Pons (tissue), 1 donor: ENCODE results near the gene RAPGEF2.

Source experiments
- DNase-seq: peaks from one replicate; pipeline ENCODE4 v3.0.0-alpha.2; 2016; ENCODE audit warnings: low spot score

RAPGEF2 gene

DNA sequence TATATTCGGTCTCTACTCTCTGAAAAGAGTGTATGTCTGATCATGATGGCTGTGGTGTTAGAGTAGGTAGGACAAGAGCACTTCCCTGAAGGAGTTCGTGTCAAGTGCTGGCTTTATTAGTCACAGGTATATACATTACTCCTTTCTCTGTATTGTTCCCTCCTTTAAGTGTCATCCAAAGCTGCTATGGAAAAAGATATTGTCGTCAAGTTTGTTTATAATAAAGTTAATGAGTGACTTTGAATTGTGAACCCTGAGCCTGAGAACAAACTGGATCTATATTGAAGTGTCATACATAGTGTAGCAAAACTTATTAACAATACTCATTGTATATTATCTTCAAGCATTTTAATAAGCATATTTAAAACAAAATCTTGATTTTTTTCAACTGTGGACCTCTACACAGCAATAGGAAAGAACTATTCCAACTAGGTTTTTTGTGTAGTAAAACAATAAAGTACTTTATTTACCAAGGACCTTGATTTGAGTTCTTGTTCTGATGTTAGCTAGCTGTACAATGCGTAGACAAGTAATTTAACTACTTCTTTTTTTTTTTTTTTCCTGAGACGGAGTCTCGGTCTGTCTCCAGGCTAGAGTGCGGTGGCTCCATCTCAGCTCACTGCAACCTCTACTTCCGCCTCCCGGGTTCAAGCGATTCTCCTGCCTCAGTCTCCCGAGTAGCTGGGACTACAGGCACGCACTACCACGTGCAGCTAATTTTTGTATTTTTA, 177.7 kb downstream of the RAPGEF2 start:
- DNase-seq = no peak

DNA sequence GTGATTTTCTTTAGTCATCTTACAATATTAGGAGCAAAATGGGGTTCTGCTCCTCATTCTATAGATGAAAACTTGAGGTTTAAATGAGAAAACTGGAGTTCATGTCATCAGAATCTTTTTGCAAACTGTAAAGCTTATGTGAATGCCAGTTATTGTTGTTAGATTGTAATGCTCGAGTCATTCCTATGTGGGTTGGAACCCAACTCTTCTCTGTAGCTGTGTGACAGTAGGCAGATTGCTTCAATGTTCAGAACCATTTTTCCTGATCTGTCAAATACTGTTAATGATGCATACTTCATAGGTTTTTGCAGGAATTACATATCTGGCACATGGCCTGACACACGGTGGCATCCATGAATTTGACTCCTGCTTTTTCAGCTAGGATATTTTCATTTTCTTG, 178.9 kb downstream of the RAPGEF2 start:
- DNase-seq = no peak

DNA sequence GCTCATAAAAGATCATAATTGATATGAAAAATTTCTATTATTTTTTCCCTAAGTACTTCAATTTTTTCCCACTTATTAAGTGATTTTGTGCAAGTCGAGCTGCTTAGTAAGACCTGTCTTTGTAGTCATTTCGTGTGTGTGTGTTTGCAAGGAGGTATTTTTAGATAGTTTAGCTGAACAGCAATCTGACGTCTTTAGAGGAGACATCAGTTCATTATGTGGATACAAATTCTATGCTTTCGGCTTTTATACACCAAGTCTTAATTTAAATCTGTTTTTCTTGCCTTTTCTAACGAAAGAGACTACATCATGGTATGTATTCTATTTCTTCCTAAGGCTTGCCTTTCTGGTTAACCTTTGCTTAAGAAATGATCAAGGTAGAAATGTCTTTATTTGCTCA, 179.4 kb downstream of the RAPGEF2 start:
- DNase-seq = no peak

DNA sequence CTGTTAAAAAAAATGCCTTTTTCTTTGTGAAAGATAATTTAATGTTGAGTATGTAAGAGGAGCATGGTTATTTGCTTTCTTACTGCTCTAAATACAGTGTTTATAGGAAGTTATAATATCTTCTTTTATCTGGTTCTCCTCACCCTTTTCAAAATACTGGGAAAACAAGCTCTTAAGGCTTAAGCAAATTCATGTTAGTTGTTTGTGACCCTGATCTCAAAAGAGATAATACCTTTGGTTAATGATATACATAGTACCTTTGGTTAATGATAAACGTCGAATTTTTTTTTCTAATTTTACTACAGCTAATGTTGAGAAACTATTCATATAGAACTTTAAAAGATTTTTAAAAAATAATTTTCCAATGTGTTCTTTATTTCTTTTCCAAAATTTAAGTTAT, 180.1 kb downstream of the RAPGEF2 start:
- DNase-seq = no peak

DNA sequence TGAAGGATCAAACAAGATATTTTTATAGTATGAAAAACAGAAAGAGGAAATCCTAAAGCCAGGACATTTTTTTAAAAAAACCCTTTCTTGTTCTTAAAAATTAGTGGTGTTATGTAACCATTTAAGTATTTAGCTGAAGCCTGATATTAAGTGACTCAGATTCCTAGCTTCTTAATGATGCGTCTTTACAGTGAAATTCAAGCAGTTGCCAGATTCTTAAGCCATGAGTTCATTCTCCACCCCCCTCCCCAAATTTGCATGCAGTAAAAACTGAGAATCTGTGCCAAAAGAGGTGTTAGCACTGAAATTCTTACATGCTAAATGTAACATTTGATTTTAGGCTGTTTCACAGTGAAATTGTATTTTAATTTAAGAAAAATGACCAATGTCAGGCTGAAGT, 180.8 kb downstream of the RAPGEF2 start:
- DNase-seq = no peak

DNA sequence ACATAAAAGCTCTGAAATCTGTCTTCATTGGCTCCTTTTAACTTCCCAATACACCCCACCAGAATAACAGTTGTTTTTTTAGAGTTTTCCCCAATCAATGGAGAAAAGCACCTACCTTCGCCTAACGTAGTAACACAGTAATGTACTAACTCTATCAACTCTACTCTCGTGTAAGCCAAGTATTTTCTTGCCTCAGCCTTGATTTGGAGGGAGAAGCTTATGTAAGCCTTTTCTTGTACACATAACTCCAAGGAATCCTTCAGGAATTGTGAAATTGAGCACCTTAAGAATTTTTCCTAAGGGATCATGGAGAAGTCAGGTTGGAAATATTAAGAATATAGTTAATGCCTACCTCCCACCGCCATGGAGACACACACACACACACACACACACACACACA, 181.2 kb downstream of the RAPGEF2 start:
- DNase-seq = no peak

DNA sequence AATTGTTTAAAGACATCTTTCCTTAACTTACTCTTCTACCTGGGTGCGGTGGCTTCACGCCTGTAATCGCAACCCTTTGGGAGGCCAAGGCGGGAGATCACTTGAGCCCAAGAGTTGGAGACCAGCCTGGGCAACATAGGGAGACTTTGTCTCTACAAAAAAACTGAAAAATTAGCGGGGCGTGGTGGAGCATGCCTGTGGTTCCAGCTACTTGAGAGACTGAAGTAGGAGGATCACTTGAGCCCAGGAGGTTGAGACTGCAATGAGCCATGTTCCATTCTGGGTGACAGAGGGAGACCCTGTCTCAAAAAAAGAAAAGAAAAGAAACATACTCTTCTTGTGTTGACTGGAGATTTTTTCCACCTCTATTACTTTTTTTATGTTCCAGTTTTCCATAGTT, 181.9 kb downstream of the RAPGEF2 start:
- DNase-seq = no peak

DNA sequence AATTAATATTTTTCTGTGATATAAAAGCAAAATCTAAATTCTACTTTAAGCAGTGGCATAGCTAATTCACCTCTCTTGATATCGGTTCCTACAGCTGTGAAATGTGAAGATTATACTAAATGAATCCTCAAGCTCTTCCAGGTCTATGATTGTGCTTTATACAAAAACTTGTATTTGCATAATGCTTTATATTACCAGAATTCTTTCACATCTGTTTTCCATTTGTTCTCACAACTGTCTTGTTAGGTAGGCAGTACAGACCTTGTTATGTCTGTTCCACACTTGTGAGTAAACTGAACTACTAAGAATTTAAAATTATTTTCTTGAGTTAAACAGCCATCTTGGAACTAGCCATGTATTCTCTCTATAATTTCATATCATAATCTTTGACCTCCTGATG, 184.9 kb downstream of the RAPGEF2 start:
- no peak for DNase-seq

DNA sequence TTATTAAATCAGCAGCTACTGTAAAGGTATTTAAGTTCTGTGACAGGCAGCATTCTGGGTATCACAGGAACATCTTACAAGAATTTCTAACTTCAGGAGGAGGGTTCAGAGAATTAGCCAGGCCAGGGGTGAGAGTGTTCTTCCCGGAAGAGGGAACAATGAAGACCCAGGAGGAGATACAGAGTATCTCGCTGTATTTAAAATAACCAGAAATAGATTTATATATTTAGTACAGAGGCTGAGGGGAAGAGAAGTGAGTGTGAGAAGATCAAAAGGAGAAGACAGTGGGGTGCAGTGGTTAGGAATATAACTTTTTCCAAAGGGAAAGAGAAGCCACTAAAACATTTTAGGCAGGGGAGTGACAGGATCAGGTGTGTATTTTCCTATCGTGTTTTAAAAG, 186.8 kb downstream of the RAPGEF2 start:
- no peak for DNase-seq

DNA sequence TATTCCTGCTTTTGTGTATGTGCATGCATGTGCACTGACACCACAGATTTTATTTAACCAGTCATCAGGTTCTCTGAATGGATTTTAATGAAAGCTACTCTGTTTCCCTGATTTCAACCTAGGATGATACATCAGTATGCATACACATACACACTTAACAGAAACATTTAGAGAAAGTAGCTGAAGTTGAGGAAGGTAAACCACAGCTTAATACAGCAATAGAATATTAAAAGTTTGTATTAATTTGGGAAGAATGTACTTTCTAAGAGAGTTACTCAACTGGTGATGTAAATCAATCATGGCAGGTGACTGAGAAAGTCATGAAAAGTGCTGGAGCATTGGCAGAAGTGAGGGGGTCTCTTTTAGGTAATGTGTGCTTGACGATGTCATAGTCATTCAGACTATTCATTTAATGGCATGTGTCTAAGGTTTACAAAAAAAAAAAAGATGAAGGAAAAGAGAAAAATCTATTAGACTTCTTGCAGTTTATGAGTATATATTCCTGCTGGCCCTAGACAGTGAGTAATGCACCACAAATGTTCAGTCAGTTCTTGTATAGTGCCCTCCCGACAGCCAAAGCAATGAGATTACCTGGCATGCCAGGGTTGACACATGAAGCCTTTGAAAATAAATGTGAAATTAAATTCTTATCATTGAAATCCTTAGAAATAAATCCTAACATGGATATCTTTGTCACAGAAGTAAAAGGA, 187.6 kb downstream of the RAPGEF2 start:
- DNase-seq = no peak

DNA sequence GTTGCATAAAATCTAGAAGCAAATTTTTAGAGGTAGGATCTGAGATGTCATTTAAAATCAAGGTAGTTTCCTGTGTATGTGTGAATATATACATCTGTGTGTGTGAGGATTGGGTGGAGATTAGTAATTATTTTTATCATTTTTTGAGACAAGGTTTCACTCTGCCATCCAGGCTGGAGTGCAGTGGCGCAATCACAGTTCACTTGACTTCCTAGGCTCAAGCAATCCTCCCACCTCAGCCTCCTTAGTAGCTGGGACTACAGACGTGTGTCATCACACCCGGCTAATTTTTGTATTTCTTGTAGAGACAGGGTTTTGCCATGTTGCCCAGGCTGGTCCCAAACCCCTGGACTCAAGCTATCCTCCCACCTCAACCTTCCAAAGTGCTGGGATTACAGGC, 188.3 kb downstream of the RAPGEF2 start:
- no peak for DNase-seq

DNA sequence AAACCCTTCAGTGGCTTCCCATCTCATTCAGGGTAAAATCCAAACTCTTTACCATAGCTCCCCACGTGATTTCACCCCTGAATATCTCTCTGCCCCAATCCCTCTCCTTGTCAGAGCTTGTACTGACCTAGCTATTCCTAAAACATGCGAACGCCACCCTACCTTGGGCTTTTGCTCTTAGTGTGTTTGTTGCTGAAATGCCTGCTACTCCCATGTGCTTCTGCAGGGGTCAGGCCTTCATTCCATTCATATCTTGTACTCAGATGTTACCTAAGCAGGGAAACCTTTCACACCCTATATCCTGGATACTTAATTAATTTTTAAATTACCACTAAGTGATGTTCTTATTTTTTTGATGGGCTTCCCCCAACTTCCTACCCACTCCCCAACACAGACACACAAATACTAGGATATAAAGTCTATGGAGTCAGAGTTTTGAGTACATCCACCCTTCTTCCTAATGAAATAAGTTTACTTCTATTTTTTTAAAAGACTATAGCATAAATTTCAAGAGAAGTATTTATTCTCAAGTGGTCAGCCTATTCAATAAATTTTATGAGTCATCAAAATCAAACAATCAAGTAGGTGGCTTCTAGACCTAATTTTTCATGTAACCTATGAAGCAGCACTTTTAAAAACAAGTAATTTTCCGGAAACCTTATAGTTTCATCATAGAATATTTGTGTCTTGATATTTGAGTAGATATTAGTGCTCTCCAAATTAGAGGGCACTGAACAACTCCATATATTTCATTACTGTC, 189.4 kb downstream of the RAPGEF2 start:
- DNase-seq = no peak

DNA sequence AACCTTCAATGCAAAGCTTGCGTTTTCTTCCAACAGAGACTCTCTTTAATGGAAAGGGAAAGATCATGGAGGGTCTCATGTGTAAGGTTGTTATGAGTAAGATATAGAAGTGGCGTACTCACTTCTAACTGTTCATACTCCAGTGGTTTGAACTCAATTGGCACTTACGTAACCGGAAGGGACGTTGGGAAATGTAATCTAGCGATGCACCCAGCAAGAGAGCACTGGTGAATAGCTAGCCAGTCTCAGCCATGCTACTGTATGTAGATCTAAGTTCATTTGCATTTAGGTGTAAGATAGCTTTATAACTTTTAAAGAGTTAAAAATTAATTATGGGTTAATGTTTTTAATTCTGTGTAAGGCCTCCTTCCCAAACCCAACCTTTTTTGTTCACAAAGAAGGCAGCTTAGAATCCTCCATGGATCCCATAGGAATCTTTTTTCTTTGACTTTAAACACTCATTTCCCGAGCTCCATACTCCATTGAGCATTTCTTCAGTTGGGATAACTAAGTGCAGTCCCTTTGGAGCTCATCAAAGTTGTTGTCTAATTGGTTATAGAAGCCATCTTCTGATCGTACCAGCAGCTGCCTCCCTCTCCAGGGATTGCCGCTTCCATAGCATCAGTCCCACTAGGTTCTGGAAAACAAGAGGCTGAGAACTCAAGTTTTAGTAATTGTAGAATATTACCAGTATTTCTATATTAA, 191.1 kb downstream of the RAPGEF2 start:
- no peak for DNase-seq

DNA sequence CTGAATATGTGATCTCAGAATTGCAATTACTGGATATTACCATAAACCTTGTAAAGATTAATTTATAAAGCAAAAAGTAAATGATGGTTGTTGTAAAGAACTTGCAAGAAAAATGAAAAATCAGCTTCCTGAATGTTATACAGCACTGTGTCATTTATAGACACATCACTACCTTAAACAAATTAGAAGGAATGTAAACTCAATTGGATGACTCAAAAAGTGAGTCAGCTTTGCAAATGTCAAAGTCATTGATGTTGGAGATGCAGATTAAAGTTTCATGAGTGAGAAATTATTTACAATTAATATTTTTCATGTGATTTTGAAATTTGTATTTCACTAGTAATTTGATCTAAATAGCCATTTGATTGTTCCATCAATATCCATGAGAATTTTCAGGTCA, 193.2 kb downstream of the RAPGEF2 start:
- DNase-seq = no peak

DNA sequence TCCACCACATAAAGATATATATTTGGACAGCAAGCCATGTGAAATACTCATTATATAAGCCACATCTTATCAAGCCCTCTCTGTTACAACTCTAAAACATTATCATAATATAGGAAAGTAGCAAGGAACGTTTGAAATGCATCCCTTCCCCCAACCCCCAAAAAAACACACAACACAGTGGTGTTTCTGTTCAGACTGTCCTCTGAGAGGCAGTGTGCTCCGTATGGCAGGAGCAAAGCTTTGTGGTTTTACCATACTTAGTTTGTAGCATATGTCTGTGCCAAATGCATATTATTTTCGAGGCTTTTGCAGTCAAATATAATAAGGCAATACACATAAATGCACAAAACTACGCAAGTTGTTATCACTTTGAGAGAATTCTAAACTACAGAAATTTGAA, 194.2 kb downstream of the RAPGEF2 start:
- DNase-seq = peak; percentile 62

DNA sequence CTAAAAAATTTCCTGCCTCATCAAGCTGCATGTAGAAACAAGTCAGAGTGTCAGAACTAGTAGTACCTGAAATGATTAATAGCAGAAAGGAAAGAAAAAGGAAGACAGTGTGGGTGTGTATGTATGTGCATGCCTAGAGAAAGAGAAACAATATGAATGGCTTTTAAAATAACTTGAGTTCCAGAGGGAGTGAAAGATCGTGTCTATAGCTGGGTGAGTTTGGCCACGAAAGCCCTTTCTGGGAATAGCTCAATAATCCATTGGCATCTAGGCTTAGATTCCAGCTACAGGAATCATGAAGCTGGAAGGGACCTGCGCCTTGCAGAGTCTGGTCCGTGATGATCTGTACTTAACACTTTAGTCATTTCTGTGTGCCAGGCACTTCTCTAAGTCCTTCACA, 195.6 kb downstream of the RAPGEF2 start:
- DNase-seq = no peak

DNA sequence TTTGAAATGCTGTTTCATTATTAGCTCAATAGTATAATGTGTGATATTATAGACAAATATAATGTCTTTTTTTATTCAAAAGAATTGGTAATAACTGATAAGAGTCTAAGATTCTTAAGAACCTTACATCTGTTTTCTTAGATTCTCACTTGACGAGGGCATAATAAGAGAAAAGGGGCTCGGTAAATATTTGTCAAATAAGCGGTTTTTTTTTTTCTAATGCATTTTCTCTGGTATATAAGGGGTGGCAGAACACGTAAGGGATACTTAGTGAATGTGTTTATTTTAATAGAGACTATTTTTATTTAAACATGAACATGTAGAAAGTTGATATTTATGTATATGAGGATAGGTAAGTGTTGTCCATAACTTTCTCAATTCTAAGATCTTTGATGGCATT, 200.6 kb downstream of the RAPGEF2 start:
- no peak for DNase-seq

DNA sequence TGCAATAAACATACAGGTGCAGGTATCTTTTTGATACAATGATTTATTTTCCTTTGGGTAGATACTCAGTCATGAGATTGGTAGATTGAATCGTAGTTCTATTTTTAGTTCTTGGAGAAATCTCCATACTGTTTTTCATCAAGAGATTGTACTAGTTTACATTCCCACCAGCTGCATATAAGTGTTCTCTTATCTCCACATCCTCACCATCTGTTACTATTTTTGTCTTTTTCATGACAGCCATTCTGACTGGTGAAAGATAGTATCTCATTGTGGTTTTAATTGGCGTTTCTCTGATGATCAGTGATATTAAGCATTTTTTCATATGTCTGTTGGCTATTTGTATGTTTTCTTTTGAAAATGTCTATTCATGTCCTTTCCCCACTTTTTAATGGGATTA, 202.2 kb downstream of the RAPGEF2 start:
- DNase-seq = no peak

DNA sequence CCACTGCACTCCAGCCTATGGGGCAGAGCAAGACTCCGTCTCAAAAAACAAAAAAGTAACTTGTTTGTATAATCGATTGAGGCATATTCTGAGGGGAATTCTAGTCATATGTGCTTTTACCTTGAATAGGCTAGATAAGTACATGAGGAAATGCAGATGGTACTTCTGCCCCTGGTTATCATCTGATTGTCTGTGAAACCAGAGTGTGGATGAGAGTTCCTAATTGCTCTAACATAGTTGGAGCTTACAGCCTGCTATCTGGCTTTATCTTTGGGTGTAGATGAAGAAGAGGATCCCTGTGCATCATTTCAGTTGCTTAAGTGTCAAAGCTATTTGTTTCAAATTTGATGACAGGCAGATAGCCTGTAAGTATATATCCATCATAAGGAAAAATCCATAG, 205.1 kb downstream of the RAPGEF2 start:
- DNase-seq = no peak

DNA sequence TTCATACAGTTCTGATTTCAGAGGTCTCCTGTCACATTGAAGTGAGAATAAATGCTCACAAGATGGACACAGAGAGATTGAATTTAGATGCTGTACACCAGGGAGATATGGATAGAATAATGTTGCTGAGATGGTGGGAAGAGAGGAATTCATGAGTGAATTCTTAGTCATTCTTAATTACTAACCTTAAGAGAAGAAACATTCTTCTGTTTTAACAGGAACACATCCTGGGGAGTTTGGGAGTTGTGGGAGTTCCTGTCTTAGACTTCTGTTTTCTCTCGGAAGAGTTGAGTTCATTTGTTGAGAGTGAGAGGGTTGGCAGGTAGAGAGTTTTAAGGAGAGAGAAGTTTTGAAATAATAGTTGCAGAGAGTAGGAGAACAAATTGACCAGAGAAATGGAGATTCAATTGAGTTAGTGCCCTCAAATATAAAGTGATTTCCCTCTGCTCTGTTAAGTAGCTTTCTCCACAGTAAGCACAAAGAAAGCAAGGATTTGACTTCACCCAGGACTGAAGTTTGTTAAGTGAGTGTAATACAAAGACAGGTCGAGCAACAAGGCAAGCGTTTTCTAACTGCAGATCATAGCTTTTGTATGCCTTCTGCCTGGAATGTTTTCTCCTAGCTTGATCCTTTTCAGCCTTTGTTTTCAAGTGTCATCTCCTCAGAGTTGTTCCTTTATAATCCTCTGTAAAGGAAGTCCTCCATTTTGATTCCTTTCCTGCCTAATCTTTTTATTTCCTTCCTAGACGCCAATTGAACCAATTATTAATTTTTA, 205.9 kb downstream of the RAPGEF2 start:
- DNase-seq = no peak

DNA sequence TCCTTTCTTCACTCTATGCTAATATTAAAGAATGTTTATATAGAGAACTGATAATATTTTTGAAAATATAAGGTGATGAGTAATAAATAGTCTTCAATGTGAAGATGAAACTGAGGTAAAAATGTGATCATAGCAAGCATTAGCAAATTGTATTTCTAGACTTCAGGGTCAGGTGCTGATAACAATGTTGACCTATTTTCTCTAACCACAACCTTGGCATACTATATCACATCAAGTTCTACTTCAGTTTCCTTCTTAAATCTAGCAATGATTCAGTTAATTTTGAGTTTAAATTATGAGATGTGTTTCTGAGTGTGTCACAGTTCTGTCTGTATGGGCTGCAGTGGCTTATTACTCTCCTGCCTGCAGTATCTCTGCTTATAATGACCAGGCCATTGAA, 209.4 kb downstream of the RAPGEF2 start:
- no peak for DNase-seq

DNA sequence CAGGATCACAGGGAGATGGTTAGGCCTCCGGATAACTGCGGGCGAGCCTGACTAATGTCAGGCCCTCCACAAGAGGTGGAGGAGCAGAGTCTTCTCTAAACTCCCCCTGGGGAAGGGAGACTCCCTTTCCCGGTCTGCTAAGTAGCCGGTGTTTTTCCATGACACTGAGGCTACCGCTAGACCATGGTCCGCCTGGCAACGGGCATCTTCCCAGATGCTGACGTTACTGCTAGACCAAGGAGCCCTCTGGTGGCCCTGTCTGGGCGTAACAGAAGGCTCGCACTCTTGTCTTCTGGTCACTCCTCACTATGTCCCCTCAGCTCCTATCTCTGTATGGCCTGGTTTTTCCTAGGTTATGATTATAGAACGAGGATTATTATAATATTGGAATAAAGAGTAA, 213.0 kb downstream of the RAPGEF2 start:
- peak; percentile 61 for DNase-seq
